Central memory CD4-positive, alpha-beta T cell (primary cell): Measurements from ENCODE around the gene RNF212B.
"Not testable (repeated sequence)": the region's sequence is repeated elsewhere in the genome, so short reads cannot be mapped to it uniquely, and the experiment has no call there.

Experiments
- DNase-seq: peaks from one replicate; pipeline ENCODE4 v3.0.0; 2022

The RNF212B gene

DNA sequence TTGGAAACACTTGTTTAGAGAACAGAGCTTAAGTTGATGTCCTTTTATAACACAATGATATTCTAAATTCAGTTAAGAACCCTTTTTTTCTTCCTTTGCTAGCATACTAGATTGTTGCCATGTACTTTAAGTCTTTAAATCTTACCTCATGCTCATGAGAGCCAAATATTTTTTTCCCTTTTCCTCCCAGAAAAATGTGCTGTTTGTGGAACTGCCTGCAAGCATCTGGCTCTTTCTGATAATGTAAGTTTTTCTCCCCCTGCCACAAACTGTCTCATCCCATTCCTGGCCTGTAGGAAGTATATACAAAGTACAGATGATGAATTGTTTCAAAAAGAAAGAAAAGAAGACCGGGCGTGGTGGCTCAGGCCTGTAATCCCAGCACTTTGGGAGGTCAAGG lies 5.3 kb downstream of the RNF212B start:
- DNase-seq: no peak

DNA sequence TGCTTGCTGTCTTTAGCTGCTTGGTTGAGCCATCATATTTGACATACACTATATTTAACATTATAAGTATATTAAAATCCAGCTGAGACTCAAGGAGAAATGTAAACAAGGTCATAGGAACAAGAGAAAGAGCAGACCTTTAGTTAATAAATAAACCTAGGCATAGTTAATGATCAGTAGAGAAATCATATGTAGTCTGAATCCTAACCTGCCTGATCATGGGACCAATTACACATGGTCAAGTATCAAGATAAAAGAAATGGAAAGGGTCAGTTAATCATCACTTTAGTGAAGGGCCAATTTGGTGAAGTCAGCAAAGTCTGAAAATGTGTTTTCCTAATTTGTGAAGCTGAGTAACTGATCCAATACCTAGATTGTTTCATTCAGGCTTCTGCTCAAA lies 7.5 kb downstream of the RNF212B start:
- DNase-seq: no peak

DNA sequence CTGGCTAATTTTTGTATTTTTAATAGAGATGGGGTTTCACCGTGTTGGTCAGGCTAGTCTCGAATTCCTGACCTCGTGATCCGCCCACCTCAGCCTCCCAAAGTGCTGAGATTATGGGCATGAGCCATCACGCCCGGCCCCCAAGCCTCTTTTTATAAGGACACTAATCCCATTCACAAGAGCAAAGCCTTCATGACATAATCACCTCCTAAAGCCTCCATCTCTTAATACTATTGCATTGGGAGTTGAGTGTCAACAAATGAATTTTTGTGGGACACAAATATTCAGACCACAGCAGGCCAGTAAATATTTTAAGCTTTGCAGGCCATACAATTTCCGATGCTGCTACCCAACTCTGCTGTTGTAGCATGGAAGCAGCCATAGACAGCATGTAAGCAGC lies 10.9 kb downstream of the RNF212B start:
- no peak for DNase-seq

DNA sequence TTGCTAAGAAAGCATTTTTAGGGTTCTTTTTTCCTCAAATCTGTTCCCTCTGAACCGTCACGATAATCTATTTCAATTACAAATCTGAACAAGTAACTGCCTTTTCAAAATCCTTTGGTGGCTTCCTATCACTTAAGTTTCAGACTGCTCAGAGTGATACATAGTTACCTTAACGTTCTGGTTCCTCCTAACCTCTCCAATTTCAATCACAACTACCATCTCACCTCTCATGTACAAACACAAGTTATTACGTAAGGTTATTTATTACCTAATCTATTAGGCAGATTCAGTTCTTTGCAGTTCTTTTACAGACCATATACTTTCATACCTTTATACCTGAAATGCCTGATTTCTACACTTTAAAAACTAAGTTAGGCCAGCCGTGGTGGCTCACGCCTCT lies 12.1 kb downstream of the RNF212B start:
- no peak for DNase-seq

DNA sequence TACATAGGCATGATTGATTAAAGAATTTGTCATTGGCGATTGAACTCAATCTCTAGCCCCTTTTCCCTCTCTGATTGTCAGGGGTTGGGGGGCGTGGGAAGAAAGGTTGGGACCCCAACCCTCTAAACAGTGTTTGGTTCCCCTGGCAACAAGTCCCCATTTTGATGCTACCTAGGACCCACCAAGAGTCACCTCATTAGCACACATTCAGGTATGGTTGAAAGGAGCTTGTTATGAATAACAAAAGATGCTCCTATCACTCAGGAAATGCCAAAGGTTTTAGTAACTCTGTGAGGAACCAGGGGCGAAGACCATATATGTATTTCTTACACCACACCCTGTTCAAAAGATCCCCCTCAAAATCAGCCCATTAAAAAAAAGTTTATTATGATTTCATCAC lies 14.3 kb downstream of the RNF212B start:
- no peak for DNase-seq

DNA sequence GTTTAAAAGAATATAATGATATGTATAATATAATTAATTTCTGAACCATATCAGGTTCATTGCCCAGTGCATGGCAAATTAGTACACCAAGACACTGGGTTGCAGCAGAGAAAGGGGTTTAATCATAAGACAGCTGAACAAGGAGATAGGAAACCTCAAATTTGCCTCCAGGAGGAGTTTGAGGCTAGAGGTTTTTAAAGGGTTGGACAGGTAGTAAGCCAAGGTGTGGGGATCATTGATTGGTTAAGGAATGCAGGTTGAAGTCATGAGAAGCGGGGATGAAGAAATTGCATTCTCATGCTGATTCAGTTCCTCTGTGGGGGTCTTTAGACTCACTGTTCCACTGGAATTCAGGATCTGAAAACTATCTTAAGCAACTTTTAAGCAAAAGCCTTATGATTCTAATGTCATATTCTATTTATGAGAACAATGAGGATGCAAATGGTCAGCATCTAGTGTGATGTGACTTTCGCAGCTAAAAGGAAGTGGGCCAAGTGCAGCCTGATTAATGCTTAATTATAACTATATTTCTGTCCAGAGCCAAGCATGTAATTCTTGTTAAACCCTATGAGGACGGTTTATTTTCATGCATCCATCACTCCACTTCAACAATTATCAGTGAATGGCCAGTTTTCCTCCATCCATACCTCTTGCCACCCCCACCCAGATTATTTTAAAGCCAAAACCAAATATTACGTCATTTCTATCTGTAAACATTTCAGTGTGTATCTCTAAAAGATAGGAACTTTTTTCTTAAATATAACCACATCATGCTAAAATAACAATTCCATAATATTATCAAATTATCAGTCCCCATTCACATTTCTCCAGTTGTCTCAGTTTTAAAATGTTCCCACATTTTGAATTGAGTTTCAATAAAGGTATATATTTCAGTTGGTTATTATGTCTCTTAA lies 14.9 kb downstream of the RNF212B start:
- no peak for DNase-seq

DNA sequence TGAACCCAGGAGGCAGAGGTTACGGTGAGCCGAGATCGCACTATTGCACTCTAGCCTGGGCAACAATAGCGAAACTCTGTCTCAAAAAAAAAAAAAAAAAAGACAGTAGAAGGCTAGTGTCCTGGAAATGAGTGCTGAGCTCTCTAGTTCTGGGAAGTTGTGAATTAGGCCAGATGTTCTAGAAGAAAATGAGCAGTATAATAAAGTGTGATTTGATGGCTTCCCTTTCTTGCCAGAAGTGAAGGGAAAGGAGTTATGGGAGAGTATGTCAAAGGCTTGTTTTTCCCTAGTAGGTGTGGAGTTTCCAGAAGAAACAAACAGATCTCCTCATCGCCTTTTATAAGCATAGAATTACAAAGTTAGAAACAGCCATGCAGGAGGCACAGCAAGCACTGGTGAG lies 20.5 kb downstream of the RNF212B start:
- no peak for DNase-seq

DNA sequence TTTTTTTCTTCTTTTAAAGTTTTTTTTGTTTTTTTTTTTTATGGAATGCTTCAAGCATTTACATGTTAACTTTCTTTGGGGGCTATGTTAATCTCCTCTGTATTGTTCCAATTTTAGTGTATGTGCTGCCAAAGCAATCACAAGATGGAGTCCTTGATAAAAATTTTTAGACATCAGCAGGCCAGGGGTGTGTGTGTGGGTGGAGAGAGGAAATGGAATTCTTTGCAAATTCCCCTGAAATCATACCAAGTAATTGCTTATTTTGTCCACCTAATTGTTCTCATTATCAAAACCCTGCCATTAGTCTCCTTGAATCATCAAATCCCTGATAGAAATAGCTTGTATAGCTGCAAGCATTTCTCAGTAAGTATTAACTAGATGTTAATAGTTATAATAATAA lies 21.7 kb downstream of the RNF212B start:
- no peak for DNase-seq

DNA sequence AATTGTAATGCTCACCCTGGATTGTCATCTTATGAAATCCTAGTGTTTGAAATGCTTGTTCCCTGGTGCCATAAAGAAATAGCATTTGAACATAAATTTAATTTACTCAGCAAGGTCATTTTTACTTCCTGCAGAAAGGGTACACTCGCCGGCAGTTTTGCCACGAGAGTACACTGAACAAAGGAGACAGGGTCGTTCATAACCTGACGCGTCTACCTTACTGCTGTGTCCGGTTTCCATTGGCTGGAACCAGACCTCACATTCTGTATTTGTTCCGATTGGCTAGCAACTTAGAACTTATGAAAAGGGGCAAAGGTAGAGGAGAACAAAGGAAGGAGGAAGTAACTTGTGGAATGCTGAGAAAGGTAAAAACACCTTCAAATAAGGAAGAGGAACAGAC lies 23.1 kb downstream of the RNF212B start:
- not testable (repeated sequence) for DNase-seq

DNA sequence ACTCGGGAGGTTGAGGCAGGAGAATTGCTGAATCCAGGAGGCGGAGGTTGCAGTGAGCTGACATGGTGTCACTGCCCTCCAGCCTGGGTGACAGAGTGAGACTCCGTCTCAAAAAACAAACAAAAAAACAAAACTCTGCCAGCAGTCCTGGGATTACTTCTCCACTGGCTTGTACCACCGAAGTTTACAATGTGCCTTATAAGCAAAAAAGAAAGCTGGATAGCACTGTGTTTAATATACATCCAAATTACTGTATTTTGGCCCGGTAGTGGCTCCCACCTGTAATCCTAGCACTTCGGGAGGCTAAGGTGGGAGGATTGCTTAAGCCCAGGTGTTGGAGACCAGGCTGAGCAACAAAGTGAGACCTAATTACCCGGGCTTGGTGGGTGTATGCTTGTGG lies 31.5 kb downstream of the RNF212B start:
- DNase-seq: no peak

DNA sequence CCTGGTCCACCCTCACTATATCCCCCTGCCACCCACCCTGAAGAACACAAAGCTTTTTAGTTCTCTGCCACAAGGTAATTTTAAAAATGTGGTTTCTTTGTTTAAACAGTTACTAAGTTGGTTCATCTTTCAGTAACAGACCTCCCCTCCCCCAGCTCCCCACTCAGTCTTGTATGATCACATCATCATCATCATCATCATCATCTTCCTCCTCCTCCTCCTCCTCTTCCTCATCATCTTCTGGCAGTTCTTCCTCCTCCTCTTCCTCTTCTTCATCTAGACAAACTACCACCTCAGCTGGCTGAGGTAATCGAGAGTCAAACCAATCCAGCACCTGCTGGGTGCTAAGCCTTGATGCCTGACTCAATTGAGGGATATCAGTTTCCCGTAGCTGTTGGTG lies 37.7 kb downstream of the RNF212B start:
- DNase-seq: no peak

DNA sequence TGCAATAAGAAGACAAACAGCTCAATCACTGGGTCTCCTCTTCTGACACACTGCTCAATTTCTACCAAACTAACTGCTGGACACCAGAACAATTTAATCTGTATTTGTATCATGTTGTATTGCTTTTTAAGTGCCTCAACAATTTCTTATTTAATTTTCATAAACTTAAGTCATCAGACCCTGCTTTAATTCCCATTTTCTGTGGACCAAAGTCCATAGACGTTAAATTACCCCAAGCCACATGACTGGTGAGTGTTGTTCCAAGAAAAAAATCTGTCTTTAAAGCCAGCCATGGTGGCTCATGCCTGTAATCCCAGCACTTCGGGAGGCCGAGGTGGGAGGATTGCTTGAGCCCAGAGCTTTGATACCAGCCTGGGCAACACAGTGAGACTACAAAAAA lies 39.5 kb downstream of the RNF212B start:
- DNase-seq: no peak

DNA sequence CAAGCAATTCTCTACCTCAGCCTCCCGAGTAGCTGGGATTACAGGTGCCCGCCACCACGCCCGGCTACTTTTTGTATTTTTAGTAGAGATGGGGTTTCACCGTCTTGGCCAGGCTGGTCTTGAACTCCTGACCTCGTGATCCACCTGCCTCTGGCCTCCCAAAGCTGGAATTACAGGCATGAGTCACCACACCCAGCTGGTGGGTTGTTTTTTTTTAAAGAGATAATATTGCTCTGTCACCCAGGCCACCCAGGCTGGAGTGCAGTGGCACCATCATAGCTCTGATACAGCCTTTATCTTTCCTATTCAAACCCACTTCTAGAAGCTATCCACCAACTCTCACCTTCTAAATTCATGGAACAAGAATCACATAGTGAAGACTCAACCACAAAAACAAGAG lies 40.2 kb downstream of the RNF212B start:
- not testable (repeated sequence) for DNase-seq

DNA sequence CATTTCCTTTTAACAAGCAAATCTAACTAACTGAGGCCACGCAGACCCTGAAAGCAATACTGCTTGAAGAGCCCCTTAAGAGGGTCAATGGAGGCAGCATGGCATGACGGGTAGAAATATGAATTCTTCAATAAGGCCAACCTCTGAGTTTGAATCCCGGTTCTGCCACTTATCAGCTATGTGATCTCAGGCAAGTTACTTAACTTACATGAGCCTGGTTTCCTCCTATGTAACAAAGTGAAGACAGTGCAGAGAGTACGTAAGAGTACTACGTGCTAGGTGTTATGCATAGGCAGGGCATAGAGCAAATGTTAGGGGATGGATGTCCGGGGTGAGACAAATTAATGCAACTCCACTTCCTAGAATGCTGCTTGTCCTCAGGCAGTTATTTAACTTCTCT lies 43.5 kb downstream of the RNF212B start:
- DNase-seq: no peak

DNA sequence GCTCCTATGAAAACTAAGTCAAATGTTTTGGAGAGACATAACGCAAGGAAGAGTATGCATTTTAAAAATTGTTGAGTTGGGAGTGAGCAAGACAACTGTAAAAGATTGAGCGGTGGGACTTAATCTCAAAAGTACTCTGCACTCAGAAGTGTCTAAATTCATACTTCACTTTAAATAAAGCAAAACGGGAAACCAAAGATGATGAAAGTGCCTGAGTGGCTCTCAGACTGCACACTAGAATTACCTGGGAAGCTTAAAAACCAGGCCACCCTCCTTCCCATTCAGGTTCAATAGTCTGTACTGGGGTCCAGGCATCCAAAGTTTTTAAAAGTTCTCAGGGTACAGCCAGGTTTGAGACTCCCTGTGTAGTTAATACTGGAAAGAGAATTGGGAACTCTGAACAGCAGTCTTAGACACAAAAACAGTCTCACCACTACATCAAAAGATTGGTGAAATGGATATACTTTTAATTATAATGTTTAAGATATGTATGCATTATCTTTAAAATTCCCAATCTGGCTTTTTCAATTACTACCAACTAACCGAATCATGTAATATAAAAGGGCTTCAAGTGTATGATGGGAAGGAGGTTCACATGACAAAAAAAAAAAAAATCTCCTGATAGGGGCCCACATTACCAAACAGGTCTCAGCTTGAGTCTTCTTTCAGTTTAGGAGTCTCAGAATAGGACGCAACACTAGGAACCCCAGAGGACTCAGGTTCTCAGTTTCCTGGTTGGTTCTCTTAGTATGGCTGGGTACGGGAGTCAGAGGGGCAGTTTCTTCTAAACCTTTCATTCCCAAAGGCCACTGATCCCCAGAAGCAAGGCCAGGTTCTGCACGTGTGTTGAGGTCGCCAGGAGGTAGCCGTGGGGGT lies 47.2 kb downstream of the RNF212B start:
- no peak for DNase-seq

DNA sequence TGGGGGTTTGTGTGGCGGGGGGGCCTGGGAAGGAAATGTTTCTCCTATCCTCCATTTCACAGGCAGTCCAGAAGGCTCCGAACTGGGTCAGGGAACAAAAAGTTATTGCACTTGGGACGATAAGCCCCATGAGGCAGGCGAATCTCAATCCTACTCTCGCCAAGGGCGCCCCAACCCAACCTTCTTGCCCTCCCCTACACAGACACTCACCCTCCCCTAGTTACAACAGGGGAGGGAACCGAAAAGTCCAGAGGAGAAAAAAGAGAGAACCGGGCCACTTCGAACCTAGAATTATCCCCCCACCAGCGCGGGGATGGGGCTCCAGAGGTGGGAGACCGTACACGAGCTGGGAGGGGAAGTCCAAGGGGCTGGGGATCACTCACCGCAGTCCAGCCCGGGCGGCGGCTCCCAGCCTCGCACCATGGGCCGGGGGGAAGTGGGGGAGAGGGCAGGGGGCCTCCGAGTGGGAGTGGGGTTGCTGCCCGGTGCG lies 47.8 kb downstream of the RNF212B start:
- no peak for DNase-seq

DNA sequence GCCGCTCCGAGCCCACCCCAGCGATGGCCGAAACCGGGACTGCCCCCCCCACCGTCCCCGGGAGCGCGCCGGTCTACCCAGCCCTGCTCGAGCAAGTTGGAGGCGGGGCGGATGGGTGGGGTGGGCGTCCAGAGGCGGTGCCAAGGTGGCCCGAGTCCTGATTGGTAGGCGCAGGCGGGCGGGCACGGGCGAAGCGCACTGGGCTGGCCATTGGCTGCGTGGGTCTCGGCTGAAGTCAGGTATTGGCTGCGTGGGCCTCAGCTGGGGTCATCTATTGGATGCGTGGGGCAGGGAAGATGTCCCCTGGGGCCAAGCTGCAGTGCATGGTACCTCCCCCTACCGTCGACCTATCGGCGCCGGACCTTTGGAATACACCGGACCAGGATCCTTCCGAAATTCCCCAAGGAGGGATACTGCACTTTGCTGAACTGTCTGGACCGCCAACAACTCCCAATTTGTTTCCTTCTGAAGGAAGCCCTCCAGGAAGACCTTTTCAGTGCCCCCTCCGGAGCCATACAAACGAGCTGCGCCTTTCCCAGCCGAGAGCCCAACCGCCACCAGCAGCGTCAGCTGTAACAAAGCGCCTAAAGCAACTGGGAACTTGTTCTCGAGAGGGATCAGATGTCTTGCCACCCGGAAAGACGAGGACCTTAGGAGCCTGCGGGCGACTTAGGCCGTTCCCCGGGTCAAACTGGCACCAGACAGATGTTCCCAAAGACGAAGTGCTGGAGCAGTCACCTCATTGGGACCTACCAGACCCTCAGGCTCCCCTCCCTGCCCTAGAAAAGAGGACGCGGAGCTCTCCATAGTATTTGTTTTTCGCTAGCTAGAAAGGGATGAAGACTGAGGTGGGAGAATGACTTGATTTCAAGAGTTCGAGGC lies 48.5 kb downstream of the RNF212B start, which contains the start of gene HOMEZ:
Gene HOMEZ, minus strand, starts transcription at position 113 of the 882 bp plus-strand sequence. CDS start 180 bp downstream, outside the sequence.
- DNase-seq: peak; percentile 95

DNA sequence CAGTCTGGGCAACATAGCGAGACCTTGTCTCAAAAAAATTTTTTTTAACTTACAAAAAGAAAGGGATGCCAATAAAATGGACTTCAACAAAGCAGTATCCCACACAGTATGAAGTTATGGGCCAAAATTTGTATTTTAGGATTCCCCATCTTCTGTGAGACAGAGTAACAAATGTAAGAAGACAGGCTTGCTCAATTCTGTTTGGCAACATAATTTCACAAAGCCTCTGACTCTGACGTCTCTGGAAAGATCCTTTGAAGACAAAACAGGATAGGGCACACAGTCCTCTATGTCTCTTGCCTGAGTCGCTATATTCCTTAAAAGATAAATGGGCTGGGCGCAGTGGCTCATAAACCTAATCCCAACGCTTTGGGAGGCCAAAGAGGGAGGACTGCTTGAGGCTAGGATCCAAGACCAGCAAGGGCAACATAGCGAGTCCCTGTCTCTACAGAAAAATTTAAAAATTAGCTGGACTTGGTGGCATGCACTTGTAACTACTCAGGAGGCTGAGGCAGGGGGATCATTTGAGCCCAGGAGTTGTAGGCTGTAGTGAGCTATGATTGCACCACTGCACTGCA lies 49.3 kb downstream of the RNF212B start:
- no peak for DNase-seq

DNA sequence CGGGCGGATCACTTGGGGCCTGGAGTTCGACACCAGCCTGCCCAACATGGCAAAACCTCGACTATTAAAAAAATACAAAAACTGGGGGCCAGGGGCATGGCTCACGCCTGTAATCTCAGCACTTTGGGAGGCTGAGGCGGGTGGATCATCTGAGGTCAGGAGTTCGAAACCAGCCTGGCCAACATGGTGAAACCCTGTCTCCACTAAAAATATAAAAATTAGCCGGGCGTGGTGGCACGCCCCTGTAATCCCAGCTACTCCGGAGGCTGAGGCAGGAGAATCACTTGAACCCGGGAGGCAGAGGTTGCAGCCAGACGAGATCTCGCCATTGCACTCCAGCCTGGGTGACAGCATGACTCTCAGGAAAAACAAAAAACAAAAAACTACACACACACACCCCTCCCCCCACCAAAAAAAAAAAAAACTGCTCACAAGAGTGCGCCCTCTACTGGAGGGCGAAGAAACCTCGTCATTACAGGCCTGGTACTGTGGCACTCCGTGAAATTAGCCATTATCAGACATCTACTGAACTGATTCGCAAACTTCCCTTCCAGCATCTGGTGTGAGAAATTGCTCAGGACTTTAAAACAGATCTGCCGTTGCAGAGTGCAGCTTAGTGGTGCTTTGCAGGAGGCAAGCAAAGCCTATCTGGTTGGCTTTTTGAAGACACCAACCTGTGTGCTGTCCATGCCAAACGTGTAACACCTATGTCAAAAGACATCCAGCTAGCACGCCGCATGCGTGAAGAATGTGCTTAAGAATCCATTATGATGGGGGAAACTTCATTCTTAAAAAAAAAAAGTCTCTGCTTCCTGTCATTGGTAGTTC lies 57.2 kb downstream of the RNF212B start:
- peak; percentile 62 for DNase-seq

DNA sequence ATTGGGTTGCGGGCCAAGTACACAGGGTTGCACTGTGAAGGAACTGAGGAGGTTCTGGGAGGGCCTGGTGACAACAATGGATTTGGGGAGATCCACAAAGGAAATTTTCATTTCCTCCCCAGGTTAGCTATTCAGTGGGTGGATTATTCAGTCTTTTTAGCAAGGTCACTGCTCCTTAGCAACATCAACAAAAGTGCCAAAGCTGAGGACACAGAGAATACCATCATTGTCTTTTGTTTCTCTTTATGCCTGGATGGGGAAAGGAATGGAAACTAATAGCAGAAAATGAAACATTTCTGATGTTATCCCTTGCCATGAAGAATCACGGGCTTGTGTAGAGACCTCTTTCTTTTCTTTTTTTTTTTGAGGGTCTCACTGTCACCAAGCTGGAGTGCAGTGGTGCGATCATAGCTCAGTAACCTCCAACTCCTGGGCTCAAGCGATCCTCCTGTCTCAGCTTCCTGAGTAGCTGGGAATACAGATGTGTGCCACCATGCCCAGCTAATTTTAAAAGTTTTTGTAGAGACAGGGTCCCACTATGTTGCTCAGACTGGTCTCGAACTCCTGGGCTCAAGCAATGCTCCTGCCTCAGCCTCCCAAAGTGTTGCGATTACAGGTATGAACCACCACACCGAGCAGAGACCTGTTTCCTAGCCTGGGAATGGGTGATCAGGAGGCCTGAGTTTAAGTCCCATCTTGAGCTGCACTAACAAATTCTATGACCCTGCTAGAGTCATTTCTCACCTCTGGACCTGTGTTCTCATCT lies 58.5 kb downstream of the RNF212B start:
- no peak for DNase-seq
